SU-DHL-6 (cell line): ENCODE results near the gene GOSR2.

ENCODE experiments used
- EZH2phosphoT487 ChIP-seq: fragments of 200-600 bp; sonication (generic), shearing (Covaris generic); conservative IDR thresholded peaks from 2 replicates; pipeline ENCODE4 v1.6.1; 2018; ENCODE audit warnings: mild to moderate bottlenecking, antibody characterized with exemption, low read length, moderate library complexity, mixed read lengths
- TF ChIP-seq, protein P1 (sequence below): fragments of 200-600 bp; sonication (generic); IDR thresholded peaks from one replicate; pipeline ENCODE4 v1.5.1; 2017; ENCODE audit warnings: antibody characterized with exemption, mild to moderate bottlenecking, low read length, moderate library complexity; ENCODE audit not compliant: insufficient read depth, poor library complexity, severe bottlenecking

DNA sequence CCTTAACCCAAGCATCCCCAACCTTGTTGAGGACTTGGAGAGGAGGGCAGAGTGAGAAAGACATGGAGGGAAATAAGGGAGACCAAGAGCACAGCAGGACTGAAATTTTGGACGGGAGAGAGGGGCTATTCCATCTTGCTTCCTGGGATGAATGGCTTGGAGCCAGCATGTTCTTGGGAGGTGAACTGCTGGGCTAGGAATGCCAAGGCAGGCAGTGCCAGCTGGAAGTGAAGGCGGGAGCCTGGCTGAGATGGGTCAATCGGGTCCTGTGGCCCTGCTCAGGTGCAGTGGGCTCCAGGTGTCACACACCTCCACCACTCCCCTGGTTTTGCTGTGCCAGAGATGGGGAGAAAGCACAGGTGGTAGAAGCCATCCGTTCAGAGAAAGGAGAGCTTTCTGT, 46.0 kb upstream of the GOSR2 start:
- TF ChIP-seq, protein P1, sequence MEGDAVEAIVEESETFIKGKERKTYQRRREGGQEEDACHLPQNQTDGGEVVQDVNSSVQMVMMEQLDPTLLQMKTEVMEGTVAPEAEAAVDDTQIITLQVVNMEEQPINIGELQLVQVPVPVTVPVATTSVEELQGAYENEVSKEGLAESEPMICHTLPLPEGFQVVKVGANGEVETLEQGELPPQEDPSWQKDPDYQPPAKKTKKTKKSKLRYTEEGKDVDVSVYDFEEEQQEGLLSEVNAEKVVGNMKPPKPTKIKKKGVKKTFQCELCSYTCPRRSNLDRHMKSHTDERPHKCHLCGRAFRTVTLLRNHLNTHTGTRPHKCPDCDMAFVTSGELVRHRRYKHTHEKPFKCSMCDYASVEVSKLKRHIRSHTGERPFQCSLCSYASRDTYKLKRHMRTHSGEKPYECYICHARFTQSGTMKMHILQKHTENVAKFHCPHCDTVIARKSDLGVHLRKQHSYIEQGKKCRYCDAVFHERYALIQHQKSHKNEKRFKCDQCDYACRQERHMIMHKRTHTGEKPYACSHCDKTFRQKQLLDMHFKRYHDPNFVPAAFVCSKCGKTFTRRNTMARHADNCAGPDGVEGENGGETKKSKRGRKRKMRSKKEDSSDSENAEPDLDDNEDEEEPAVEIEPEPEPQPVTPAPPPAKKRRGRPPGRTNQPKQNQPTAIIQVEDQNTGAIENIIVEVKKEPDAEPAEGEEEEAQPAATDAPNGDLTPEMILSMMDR, result no peak
- no peak for TF ChIP-seq EZH2phosphoT487
